ENCODE measurements around the gene INPP5J. TPM values are rescaled to one million over a fixed set of nuclear protein-coding genes. Genes with fewer than 3 reads are reported as not detected.
A peak's percentile ranks its signal among the peaks of the same experiment; 100 is the strongest.

Gene INPP5J
- total RNA-seq, 3 donors from 2014 or later (not counting 1 experiment from before 2014, with no cell fraction given): not detected

GRCh38 chr22:31080848-31081649 is 41.7 kb upstream of the INPP5J start, which contains the start of gene SMTN:
TSS of gene SMTN (plus strand) at chr22:31081318. CDS start at chr22:31083259, 1,941 bp downstream.
- peak within 1 kb of the TSS; percentile 88 for H3K4me3 Mint-ChIP-seq
- H3K36me3 Mint-ChIP-seq: no peaks in the 10 kb centered on the region
- ATAC-seq: peak; percentile 76 to 86 (median 77)
- DNase-seq: peak; percentile 89 to 94
- intact Hi-C loops (cut with micrococcal nuclease): loop anchor here (5.0 to 10.0 kb wide), 2 partner anchors 134 to 1394 kb away; partner anchors contain the start of gene FBXO7
- Histone ChIP-seq H3K9me3 (ENCODE audit: control insufficient read depth, insufficient read depth, low read length) (no peaks in the 10 kb centered on the region), H3K4me3 (ENCODE audit: low read length) (peak within 1 kb of the TSS; percentile 61), H3K4me1 (ENCODE audit: control insufficient read depth, insufficient read depth, low read length) (peaks cover 42% of the 10 kb centered on the region), H3K36me3 (ENCODE audit: control insufficient read depth, insufficient read depth, low read length) (no peaks in the 10 kb centered on the region), H3K27me3 (ENCODE audit: control insufficient read depth, insufficient read depth, low read length) (no peaks in the 10 kb centered on the region), H3K27ac (ENCODE audit: low read length) (no peak within 1 kb of the TSS)
- peaks cover 23 to 41% of the 10 kb centered on the region in 2 donors for H3K4me1 Mint-ChIP-seq
- no peak for TF ChIP-seq CTCF (IDR thresholded peaks at IDR 0.05)
- peak within 1 kb of the TSS in 1 of 2 donors; percentile 79 for H3K27ac Mint-ChIP-seq
- H3K27me3 Mint-ChIP-seq (ENCODE audit: low read depth in 2 of 2): no peaks in the 10 kb centered on the region
- WGBS (ENCODE audit: insufficient coverage): under 1% methylated on average over 63 of the region's 63 CpGs
- no peaks in the 10 kb centered on the region for H3K9me3 Mint-ChIP-seq

DNA sequence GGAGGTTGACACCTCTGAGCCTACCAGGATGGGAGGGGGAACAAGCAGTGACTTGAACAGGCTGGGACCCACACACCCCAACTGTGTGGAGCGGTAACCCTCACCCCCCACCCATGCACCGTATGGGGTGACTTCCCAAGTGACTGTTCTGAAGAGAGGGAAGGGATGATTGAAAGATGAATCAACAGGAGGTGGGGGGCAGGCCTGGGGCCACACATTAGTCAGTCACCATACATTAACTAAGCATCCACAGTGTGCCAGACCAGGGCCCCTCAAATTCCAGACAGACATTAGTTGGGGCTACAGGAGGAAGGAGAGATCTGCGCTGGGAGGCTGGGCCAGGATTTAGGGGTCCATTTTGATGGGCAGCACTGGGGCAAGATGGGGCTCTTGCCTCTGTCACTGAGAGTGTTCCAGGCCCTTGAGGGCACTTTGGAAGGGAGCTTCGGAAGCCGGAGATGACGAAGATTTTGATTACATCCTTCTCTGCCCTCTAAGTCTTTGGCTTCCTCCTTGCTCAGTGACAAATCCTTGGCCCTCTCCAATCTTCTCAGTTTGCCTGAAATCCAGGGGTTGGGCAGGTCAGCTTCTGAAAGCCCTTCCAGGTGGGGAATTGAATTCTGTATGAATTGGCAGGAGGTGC is 40.7 kb upstream of the INPP5J start:
- Histone ChIP-seq H3K4me1 (ENCODE audit: control insufficient read depth, insufficient read depth, low read length) (peaks cover 42% of the 10 kb centered on the region), H3K36me3 (ENCODE audit: control insufficient read depth, insufficient read depth, low read length) (no peaks in the 10 kb centered on the region), H3K9me3 (ENCODE audit: control insufficient read depth, insufficient read depth, low read length) (no peaks in the 10 kb centered on the region), H3K27me3 (ENCODE audit: control insufficient read depth, insufficient read depth, low read length) (no peaks in the 10 kb centered on the region), H3K4me3 (ENCODE audit: low read length) (no peak overlapping the region), H3K27ac (ENCODE audit: low read length) (no peak overlapping the region)
- H3K9me3 Mint-ChIP-seq: no peaks in the 10 kb centered on the region
- peak overlapping the region in 1 of 2 donors; percentile 79 for H3K27ac Mint-ChIP-seq
- peaks cover 23 to 41% of the 10 kb centered on the region in 2 donors for H3K4me1 Mint-ChIP-seq
- 96% methylated on average over 4 of the region's 6 CpGs for WGBS (ENCODE audit: insufficient coverage)
- ATAC-seq (no peak), DNase-seq (no peak)
- no peaks in the 10 kb centered on the region for H3K27me3 Mint-ChIP-seq (ENCODE audit: low read depth in 2 of 2)
- intact Hi-C loops (cut with micrococcal nuclease): loop anchor here (5.0 to 10.0 kb wide), 2 partner anchors 135 to 1393 kb away; partner anchors contain the start of gene FBXO7
- peak overlapping the region; percentile 88 for H3K4me3 Mint-ChIP-seq
- no peak for TF ChIP-seq CTCF (IDR thresholded peaks at IDR 0.05)
- no peaks in the 10 kb centered on the region for H3K36me3 Mint-ChIP-seq

- Mint-ChIP-seq H3K4me3 (peak overlapping the region; percentile 60), H3K27ac (no peak overlapping the region), H3K27me3 (ENCODE audit: low read depth in 2 of 2) (no peaks in the 10 kb centered on the region), H3K36me3 (no peaks in the 10 kb centered on the region), H3K4me1 (peaks cover 23 to 41% of the 10 kb centered on the region in 2 donors), H3K9me3 (no peaks in the 10 kb centered on the region)
- no peaks in the 10 kb centered on the region for H3K27me3 ChIP-seq (ENCODE audit: control insufficient read depth, insufficient read depth, low read length)
- DNase-seq (peak in 1 of 2 donors; percentile 71), ATAC-seq (no peak)
- no peak for TF ChIP-seq CTCF (IDR thresholded peaks at IDR 0.05)
- 93% methylated on average over 11 of the region's 11 CpGs for WGBS (ENCODE audit: insufficient coverage)
- intact Hi-C loops (cut with micrococcal nuclease): loop anchor here (5.0 to 10.0 kb wide), 2 partner anchors 135 to 1392 kb away; partner anchors contain the start of gene FBXO7
- H3K36me3 ChIP-seq (ENCODE audit: control insufficient read depth, insufficient read depth, low read length): no peaks in the 10 kb centered on the region
- no peaks in the 10 kb centered on the region for H3K9me3 ChIP-seq (ENCODE audit: control insufficient read depth, insufficient read depth, low read length)
- H3K4me3 ChIP-seq (ENCODE audit: low read length): no peak overlapping the region
- no peak overlapping the region for H3K27ac ChIP-seq (ENCODE audit: low read length)
- H3K4me1 ChIP-seq (ENCODE audit: control insufficient read depth, insufficient read depth, low read length): peaks cover 42% of the 10 kb centered on the region
These were observed 40.0 kb upstream of the INPP5J start for GRCh38 chr22:31082606-31083376.
